ENCODE data around the gene DGKK. TPM values are rescaled to one million over a fixed set of nuclear protein-coding genes. Genes with fewer than 3 reads are reported as not detected.

The DGKK gene, protein sequence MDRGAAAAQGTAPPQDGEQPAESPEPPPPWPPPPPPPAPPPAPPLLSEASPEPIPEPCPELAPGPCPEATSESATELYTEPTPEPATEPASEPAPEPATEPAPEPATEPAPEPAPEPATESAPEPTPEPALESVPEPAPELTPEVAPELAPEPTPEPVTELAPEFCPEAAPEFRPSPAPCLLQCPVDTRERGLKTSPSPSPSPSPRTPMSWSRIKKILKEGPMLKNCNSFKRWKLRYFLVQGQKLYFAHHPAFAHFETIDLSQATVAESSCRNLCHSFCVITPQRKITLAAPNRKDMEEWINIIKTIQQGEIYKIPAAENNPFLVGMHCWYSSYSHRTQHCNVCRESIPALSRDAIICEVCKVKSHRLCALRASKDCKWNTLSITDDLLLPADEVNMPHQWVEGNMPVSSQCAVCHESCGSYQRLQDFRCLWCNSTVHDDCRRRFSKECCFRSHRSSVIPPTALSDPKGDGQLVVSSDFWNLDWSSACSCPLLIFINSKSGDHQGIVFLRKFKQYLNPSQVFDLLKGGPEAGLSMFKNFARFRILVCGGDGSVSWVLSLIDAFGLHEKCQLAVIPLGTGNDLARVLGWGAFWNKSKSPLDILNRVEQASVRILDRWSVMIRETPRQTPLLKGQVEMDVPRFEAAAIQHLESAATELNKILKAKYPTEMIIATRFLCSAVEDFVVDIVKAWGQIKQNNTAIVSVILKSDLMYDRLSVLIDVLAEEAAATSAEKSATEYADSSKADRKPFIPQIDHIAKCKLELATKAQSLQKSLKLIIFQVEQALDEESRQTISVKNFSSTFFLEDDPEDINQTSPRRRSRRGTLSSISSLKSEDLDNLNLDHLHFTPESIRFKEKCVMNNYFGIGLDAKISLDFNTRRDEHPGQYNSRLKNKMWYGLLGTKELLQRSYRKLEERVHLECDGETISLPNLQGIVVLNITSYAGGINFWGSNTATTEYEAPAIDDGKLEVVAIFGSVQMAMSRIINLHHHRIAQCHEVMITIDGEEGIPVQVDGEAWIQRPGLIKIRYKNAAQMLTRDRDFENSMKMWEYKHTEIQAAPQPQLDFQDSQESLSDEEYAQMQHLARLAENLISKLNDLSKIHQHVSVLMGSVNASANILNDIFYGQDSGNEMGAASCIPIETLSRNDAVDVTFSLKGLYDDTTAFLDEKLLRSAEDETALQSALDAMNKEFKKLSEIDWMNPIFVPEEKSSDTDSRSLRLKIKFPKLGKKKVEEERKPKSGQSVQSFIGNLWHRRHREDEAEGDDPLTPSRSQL
- total RNA-seq: not detected

DNA sequence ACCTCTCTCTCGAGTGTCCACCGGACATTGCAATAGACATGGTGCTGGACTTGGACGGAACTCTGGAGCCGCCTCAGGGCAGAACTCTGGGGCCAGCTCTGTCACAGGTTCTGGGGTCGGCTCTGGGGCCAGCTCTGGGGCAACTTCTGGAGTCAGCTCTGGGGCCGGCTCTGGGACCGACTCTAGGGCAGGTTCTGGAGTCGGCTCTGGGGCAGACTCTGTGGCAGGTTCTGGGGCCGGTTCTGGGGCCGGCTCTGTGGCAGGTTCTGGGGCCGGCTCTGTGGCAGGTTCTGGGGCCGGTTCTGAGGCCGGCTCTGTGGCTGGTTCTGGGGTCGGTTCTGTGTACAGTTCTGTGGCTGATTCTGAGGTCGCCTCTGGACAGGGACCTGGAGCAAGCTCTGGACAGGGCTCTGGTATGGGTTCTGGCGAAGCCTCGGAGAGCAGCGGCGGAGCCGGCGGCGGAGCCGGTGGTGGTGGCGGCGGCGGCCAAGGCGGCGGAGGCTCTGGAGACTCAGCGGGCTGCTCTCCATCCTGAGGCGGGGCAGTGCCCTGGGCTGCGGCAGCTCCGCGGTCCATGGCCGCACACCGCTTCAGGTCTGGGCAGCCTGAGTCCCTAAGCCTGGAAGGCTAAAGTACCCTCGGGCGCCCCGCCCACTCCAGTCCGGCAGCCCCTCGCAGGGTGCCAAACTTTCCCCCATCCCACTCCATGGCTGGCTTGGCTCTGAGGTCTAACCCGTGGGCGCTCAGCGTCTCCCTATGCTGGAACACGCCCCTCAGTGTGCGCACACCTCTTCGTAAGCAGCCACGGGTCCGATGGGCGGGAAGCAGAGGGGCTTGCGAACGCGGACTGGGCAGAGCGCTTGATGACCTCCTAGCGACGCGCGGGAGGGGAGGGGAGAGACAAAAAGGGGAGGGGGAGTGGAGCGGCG is at the start of gene DGKK:
DGKK (minus strand) TSS at position 723 of the 929 bp plus-strand sequence; CDS start at position 576, 147 bp downstream.
- H3K4me3 Mint-ChIP-seq: peak within 1 kb of the TSS; percentile 30
- DNase-seq (no peak), ATAC-seq (ENCODE audit: low read depth) (no peak)
- no peaks in the 10 kb centered on the region for H3K36me3 Mint-ChIP-seq
- no peaks in the 10 kb centered on the region for H3K9me3 Mint-ChIP-seq
- H3K4me1 Mint-ChIP-seq: peaks cover 5% of the 10 kb centered on the region
- H3K27ac Mint-ChIP-seq: no peak within 1 kb of the TSS
- POLR2A ChIA-PET: no interaction called here
- H3K27me3 Mint-ChIP-seq: peaks cover 42% of the 10 kb centered on the region

DNA sequence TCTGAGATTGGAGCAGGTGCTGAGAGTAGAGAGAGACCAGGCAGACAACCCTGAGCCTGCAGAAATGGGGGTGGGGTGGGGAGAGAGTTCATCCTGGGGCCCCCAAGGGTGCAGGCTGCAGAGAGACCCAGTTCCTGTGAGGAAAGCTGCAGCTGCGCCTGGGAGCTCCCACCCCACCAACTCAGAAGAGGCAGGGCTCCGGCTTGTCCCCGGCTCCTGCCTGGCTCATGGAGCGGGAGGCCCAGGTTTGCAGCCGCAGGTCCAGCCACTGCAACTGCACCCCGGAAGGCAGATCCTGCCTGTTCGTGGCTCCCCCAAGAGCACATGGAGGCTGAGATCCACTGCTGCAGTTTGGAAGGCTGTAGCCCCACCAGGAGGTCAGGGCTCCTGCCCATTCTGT is 44.2 kb upstream of the DGKK start:
- no peaks in the 10 kb centered on the region for H3K27me3 Mint-ChIP-seq
- DNase-seq: no peak
- POLR2A ChIA-PET: no interaction called here
- no peak for ATAC-seq (ENCODE audit: low read depth)
- H3K36me3 Mint-ChIP-seq: no peaks in the 10 kb centered on the region
- H3K9me3 Mint-ChIP-seq: no peaks in the 10 kb centered on the region
- H3K27ac Mint-ChIP-seq: no peak overlapping the region
- no peaks in the 10 kb centered on the region for H3K4me1 Mint-ChIP-seq
- H3K4me3 Mint-ChIP-seq: no peak overlapping the region

DNA sequence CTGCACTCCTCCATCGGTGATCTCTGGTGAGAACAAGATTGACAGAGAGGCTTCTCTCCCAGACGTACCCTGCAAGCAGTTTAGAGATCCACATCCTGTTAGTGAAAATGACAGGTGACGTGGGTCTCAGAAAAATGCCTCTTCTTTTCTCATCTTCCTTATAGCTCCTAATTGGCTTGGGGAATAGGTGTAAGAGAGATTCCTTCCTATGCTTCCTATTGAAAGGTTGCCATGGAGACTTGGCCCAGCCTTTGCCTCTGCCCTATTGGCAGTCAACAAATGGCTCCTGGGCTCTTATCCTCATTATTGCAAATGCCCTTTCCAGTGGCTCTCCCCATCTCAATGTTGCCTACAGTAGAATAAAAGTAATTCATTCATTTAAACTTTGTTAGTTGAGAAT is 26.5 kb upstream of the DGKK start:
- Mint-ChIP-seq H3K36me3 (no peaks in the 10 kb centered on the region), H3K9me3 (no peaks in the 10 kb centered on the region), H3K4me3 (no peak overlapping the region), H3K27ac (no peak overlapping the region), H3K27me3 (no peaks in the 10 kb centered on the region), H3K4me1 (no peaks in the 10 kb centered on the region)
- ATAC-seq (ENCODE audit: low read depth) (no peak), DNase-seq (no peak)
- POLR2A ChIA-PET: no interaction called here

DNA sequence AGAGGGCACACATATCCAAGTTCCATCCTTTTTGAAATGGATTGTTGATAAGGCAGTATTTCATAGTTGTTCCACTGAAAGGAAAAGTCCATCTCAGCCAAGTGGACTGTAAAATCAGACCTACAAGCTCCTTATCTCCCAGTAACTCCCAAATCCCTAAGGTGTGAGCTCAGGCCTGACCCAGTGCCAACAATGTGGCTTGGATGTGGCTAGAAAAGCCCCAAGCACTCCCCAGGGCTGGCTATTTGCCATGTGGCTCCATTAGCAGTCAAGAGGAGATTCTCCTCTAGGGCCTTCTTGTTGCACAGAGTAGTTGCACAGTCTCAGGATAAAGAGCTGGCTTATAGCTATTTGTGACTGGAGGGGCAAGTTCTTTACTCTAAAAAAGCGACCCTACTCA is 25.0 kb upstream of the DGKK start:
- no peak for DNase-seq
- H3K4me1 Mint-ChIP-seq: no peaks in the 10 kb centered on the region
- H3K27ac Mint-ChIP-seq: no peak overlapping the region
- H3K9me3 Mint-ChIP-seq: no peaks in the 10 kb centered on the region
- POLR2A ChIA-PET: no interaction called here
- no peaks in the 10 kb centered on the region for H3K27me3 Mint-ChIP-seq
- no peak for ATAC-seq (ENCODE audit: low read depth)
- H3K36me3 Mint-ChIP-seq: no peaks in the 10 kb centered on the region
- no peak overlapping the region for H3K4me3 Mint-ChIP-seq

DNA sequence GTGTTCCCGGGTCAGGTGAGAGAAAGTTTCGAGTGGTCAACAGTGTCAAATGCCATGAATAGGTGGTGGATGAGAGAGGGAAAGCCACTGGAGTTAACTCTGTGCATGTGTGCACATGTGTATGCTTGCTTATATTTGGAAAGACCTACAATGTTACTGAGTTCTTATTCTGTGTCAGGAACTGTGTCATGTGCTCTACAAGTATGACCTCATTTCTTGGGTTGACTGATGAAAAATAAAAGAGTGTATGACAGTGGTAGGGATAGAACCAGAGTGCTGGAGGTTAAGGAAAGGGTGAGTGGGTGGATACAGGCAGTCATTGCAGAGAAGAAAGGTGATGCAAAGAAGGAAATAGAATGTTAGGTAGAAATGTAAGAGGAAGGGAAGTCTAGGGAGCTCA is 22.1 kb upstream of the DGKK start:
- Mint-ChIP-seq H3K27ac (no peak overlapping the region), H3K9me3 (no peaks in the 10 kb centered on the region), H3K36me3 (no peaks in the 10 kb centered on the region), H3K4me3 (no peak overlapping the region), H3K27me3 (no peaks in the 10 kb centered on the region), H3K4me1 (no peaks in the 10 kb centered on the region)
- ATAC-seq (ENCODE audit: low read depth) (no peak), DNase-seq (no peak)
- POLR2A ChIA-PET: no interaction called here

DNA sequence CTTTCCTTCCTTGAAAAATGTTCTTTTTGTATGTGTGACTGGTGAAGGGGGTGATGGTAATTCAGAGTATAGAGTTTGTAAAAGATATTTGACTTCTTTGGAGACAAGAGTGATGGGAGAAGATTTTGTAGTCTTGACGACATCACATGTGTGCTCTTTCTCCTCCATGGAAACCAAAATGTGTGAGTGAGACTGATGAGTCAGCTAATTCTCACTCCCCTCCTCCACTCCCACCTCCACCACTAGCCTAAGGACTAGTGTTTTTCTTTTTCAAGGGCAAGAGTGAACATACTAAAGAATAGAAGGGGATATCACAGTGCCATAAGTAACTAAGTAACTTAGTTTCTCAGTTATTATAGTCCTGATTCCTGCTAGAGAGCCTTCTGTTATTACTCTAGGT is 14.0 kb upstream of the DGKK start:
- Mint-ChIP-seq H3K4me1 (peaks cover 2% of the 10 kb centered on the region), H3K4me3 (no peak overlapping the region), H3K9me3 (no peaks in the 10 kb centered on the region), H3K36me3 (no peaks in the 10 kb centered on the region), H3K27me3 (peaks cover 4% of the 10 kb centered on the region), H3K27ac (no peak overlapping the region)
- POLR2A ChIA-PET: no interaction called here
- DNase-seq (no peak), ATAC-seq (ENCODE audit: low read depth) (no peak)

DNA sequence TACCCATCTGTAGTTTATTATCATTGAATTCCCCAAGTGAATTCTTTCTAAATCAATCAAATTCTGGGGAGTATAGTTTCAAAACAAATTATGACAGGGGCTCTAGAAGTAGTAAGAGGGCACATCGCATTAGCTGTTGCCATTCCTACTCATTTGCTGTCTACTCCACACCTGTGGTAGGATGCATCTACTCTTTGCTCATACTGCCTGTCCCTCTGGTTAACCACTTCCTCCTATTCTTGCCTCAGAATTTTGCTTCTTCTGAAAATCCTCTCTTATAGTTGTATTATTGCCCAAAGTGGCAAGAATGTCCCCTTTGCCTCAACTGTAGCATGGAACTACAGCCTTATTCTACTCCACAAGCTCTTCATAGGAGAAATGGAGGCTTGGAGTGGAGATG is 12.7 kb upstream of the DGKK start:
- H3K9me3 Mint-ChIP-seq: no peaks in the 10 kb centered on the region
- POLR2A ChIA-PET: no interaction called here
- DNase-seq: no peak
- peaks cover 7% of the 10 kb centered on the region for H3K27me3 Mint-ChIP-seq
- H3K36me3 Mint-ChIP-seq: no peaks in the 10 kb centered on the region
- H3K4me3 Mint-ChIP-seq: no peak overlapping the region
- H3K4me1 Mint-ChIP-seq: peaks cover 2% of the 10 kb centered on the region
- no peak overlapping the region for H3K27ac Mint-ChIP-seq
- no peak for ATAC-seq (ENCODE audit: low read depth)

DNA sequence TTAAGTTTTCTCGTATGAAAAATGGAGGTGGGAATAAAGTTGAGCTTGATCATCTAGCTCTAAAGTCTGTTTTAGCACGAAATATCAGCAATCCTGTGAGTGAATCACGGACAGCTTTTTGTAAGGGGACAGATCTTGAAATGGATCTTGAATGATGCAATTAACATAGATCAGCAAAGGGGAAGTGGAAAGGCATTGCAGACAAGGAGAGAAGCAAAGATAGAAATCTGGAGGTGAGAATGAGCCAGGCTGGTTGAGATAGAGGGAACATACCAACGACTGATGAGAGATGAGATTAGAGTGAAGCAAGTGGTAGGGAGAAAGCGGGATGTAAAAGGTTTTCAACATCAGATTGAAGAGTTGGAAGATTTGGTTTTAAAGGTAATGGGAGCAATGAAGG is 4.6 kb upstream of the DGKK start:
- no peak for DNase-seq
- POLR2A ChIA-PET: no interaction called here
- H3K4me1 Mint-ChIP-seq: peaks cover 5% of the 10 kb centered on the region
- H3K4me3 Mint-ChIP-seq: no peak overlapping the region
- peaks cover 26% of the 10 kb centered on the region for H3K27me3 Mint-ChIP-seq
- no peaks in the 10 kb centered on the region for H3K36me3 Mint-ChIP-seq
- no peak overlapping the region for H3K27ac Mint-ChIP-seq
- no peak for ATAC-seq (ENCODE audit: low read depth)
- H3K9me3 Mint-ChIP-seq: no peaks in the 10 kb centered on the region

DNA sequence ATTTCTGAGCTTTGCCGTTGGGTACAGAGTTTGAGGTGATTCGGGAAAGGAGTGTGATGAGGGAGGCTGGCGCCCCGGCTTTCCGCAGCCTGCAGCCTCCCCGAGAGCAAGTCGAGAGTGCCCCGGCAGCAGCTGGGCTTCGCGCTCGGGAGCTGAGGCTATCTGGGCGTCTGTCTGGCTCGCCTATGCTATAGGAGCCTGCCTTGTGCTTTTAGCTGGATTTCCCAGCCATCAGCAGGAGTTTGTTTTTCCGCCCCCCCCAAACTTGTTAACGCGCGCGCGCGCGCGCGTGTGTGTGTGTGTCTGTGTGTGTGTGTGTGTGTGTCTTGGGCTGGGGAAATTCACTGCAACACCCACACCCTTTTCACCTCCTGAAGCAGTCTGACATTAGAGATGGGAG is 765 bp upstream of the DGKK start:
- ATAC-seq (ENCODE audit: low read depth): no peak
- H3K36me3 Mint-ChIP-seq: no peaks in the 10 kb centered on the region
- H3K27me3 Mint-ChIP-seq: peaks cover 37% of the 10 kb centered on the region

DNA sequence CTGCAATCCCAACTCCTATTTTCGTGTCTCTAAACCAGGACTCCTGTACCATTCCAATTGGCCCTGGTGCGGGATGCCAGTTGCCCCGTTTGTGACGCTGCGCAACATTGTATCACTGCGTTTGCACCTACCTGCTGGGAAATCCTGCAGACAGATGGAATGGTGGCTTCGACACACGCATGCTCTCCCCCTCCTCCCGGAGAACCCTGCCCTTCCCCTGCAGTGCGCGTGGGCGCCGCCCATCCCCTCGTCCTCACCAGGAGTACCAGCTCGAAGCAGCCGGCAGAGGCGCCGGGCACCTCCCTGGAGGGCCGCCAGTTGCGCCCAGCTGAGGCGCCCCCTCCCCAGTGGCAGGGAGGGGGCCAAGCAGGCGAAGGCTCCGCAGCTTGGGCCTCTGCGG is 1.4 kb downstream of the DGKK start:
- Mint-ChIP-seq H3K27ac (no peak overlapping the region), H3K9me3 (no peaks in the 10 kb centered on the region), H3K36me3 (no peaks in the 10 kb centered on the region), H3K4me3 (no peak overlapping the region), H3K27me3 (peaks cover 48% of the 10 kb centered on the region), H3K4me1 (peaks cover 5% of the 10 kb centered on the region)
- DNase-seq (no peak), ATAC-seq (ENCODE audit: low read depth) (no peak)
- POLR2A ChIA-PET: no interaction called here

More for the DNA sequence above, 765 bp upstream of the DGKK start:
- Mint-ChIP-seq H3K9me3 (no peaks in the 10 kb centered on the region), H3K27ac (no peak overlapping the region), H3K4me1 (peaks cover 5% of the 10 kb centered on the region), H3K4me3 (no peak overlapping the region)
- POLR2A ChIA-PET: no interaction called here
- DNase-seq: no peak

DNA sequence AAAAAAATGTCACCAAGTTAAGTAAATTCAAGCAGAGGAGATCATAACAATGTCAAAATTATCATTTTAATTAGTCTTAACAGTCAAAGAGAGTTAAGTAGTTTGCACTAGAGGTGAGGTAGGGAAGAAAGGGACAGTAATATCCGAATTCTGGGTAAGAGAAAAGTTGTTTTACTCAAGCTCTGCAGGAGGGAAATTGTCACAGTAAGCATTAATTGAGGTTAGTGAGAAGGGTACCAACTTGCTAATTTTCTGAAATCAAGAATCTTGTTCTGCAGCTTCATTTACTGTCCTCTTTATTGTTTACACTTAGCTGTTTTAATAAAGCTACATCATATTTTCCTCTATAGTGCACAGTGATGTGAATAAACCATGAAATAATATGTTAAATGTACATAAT is 11.0 kb downstream of the DGKK start:
- Mint-ChIP-seq H3K36me3 (no peaks in the 10 kb centered on the region), H3K4me3 (no peak overlapping the region), H3K27me3 (peaks cover 13% of the 10 kb centered on the region), H3K27ac (no peak overlapping the region), H3K4me1 (no peaks in the 10 kb centered on the region), H3K9me3 (no peaks in the 10 kb centered on the region)
- POLR2A ChIA-PET: no interaction called here
- ATAC-seq (ENCODE audit: low read depth) (no peak), DNase-seq (no peak)

DNA sequence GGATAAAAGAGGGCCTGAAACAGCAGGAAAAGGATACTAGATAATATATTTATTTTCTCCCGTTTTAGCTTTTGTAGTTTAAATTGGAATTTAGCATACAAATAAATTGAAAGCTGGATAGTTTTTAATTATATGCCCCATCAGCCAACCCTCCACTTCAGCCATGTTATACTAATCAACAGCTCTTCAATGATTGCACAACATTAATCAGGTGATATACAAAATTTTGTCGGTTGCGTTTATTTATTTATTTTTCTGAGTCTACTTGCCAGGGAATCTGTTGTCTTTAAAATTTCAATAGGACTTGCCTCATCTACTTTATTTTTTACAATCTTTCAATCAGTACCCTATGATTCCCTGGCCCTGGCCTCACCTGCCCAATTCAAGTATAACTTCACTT is 12.1 kb downstream of the DGKK start:
- Mint-ChIP-seq H3K4me1 (no peaks in the 10 kb centered on the region), H3K9me3 (no peaks in the 10 kb centered on the region), H3K27ac (no peak overlapping the region), H3K27me3 (peaks cover 15% of the 10 kb centered on the region), H3K36me3 (no peaks in the 10 kb centered on the region), H3K4me3 (no peak overlapping the region)
- DNase-seq (no peak), ATAC-seq (ENCODE audit: low read depth) (no peak)
- POLR2A ChIA-PET: no interaction called here
